Measurements from ENCODE around the gene MASP2.

Gene MASP2

GRCh38 chr1:11061652-11062365, 14.8 kb upstream of the MASP2 start:
- TF ChIP-seq, protein P1, sequence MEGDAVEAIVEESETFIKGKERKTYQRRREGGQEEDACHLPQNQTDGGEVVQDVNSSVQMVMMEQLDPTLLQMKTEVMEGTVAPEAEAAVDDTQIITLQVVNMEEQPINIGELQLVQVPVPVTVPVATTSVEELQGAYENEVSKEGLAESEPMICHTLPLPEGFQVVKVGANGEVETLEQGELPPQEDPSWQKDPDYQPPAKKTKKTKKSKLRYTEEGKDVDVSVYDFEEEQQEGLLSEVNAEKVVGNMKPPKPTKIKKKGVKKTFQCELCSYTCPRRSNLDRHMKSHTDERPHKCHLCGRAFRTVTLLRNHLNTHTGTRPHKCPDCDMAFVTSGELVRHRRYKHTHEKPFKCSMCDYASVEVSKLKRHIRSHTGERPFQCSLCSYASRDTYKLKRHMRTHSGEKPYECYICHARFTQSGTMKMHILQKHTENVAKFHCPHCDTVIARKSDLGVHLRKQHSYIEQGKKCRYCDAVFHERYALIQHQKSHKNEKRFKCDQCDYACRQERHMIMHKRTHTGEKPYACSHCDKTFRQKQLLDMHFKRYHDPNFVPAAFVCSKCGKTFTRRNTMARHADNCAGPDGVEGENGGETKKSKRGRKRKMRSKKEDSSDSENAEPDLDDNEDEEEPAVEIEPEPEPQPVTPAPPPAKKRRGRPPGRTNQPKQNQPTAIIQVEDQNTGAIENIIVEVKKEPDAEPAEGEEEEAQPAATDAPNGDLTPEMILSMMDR (IDR thresholded peaks at IDR 0.05; ENCODE audit: low read length, missing control alignments): no peak
- H3K4me3 ChIP-seq (replicated peaks; ENCODE audit: low read depth, low read length): no peak overlapping the region
- DNase-seq (ENCODE audit: low read depth): no peak

- H3K4me3 ChIP-seq (replicated peaks; ENCODE audit: low read depth, low read length): peak within 1 kb of the TSS; percentile 79
- peak; percentile 89 for DNase-seq (ENCODE audit: low read depth)
- TF ChIP-seq, protein P1 (IDR thresholded peaks at IDR 0.05; ENCODE audit: low read length, missing control alignments): peak; percentile 6
Observed at GRCh38 chr1:11059968-11060830, 13.2 kb upstream of the MASP2 start, which contains the start of gene SRM. TSS of gene SRM (minus strand) at chr1:11060018. CDS start at chr1:11059943, 75 bp downstream.

GRCh38 chr1:11059155-11059967, 12.3 kb upstream of the MASP2 start:
- DNase-seq (ENCODE audit: low read depth): no peak
- TF ChIP-seq, protein P1 (IDR thresholded peaks at IDR 0.05; ENCODE audit: low read length, missing control alignments): no peak
- peak overlapping the region; percentile 79 for H3K4me3 ChIP-seq (replicated peaks; ENCODE audit: low read depth, low read length)

- TF ChIP-seq, protein P1 (IDR thresholded peaks at IDR 0.05; ENCODE audit: low read length, missing control alignments): no peak
- peak overlapping the region; percentile 79 for H3K4me3 ChIP-seq (replicated peaks; ENCODE audit: low read depth, low read length)
- DNase-seq (ENCODE audit: low read depth): no peak
Observed at GRCh38 chr1:11058595-11059154, 11.6 kb upstream of the MASP2 start.

- DNase-seq (ENCODE audit: low read depth): no peak
- no peak overlapping the region for H3K4me3 ChIP-seq (replicated peaks; ENCODE audit: low read depth, low read length)
- TF ChIP-seq, protein P1 (IDR thresholded peaks at IDR 0.05; ENCODE audit: low read length, missing control alignments): no peak
Observed at GRCh38 chr1:11058026-11058425, 11.0 kb upstream of the MASP2 start.

- TF ChIP-seq, protein P1 (IDR thresholded peaks at IDR 0.05; ENCODE audit: low read length, missing control alignments): no peak
- DNase-seq (ENCODE audit: low read depth): no peak
- no peak overlapping the region for H3K4me3 ChIP-seq (replicated peaks; ENCODE audit: low read depth, low read length)
Observed at GRCh38 chr1:11057477-11057876, 10.4 kb upstream of the MASP2 start.
